HG03039 (cell line): ENCODE data around the gene PTGR3.

Experiments used
- ATAC-seq: cut with Tn5 transposase; IDR thresholded peaks from one replicate; pipeline ENCODE4 v1.9.1; 2021; ENCODE audit warnings: mild to moderate bottlenecking, moderate library complexity; ENCODE audit not compliant: unreplicated experiment

PTGR3 gene

DNA sequence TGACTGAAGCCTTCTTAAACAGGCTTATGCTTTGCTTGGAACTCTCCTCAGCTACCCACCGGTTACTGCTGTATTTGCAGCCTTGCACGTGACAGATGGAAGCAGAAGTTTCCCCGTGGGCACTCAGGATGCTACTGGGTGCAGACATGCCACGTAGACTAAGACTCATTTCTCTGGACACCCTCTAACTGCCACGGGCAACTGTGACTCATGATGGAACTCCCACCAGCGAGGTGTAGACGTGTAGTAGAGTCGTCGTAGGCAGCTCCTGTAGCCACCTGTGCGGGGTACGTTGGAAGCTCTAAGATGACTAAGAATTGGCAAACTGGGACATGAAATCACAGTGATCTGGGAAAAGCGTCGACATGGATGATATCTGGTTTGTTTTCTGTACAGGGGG, 29.2 kb upstream of the PTGR3 start:
- ATAC-seq: no peak

DNA sequence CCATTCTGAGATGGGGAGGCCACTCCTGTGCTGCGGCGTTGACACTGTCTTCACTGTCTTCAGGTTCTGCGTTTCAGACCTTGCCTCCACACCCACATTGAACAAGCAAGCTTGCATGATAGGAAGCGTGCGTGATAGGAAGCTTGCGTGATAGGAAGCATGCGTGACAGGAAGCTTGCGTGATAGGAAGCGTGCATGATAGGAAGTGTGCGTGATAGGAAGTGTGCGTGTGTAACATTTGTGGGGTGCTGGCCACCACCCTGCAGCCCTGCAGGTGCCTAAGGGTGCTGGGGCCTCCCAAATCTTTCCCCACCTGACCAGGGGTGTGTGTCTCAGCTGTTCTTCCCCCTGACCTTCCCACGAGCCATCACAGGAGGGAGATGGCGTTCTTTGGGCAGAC, 27.0 kb upstream of the PTGR3 start:
- ATAC-seq: no peak

DNA sequence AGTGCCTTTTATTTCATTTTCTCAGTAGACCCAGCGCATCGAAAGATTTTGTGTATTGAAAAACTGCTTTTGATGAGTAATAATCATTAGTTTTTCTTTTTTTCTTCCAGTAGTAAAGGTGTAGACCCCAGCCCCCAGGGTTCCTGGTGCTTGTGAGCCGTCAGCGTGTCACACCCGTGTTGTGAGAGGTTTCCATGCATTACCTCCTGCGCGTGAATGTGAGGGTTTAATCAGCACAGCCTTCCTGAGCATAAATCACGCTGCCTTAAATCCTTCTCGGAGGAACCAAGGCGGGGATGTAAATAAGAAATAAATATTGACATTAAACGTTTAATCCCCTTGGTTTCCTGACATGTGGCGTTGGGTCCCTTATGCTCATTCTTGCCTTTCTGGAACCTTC, 26.0 kb upstream of the PTGR3 start:
- no peak for ATAC-seq

DNA sequence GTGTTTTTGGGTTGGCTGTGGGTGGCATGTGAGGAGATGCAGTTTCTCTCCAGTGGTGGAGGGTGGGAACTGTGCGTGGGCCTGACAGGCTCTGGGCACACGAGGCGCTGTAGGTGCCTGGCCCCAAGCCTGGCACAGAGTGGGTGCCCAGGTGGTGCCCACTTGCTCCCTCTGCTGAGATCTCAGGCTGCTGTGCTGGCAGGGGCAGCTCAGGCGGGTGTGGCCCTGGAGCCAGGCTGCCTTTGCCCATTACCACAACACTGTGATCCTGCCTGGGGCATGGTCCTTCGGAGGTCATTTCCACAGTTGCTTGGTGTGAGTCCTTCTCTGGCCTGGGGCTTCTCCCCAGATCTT, 22.1 kb upstream of the PTGR3 start:
- no peak for ATAC-seq

DNA sequence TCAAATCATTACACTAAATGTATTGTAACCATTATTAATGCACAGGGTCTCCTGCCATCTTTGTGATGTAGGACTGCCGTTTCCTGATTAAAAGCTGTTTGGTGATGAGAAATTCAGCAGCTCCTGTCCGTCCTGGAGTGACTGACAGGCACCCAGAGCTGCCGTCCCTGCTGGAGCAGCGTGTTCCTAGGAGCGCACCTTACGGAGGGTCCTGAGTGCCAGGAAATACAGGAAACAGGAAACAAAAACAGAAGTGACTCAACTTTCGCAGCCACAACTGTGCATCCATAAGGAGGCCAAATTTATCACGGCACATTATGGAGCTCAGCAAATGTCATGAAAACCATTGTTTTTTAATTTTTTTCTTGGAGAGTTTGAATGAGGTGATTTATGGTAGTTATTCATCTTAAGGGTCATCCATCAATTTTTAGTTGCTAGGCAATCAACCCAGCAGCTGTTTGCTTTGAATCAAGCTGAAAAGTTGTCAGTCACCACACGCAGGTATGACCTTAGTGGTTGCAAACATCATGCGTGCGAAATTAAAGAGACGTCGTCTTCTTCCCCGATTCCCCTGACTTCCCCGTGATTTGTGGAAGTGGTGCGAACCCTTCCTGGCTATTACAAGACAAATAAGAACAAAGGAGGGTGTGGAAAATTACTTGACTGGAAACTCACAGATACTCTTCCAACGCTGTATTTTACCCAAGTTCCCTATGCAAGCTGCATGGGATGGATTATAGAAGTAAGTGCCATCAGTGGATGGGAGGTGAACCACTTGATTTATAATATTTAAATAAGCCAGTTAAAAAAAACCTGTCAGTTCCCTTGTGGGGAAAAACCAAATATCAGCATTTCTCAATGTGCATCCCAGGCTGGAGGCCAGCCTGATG, 21.5 kb upstream of the PTGR3 start:
- no peak for ATAC-seq

DNA sequence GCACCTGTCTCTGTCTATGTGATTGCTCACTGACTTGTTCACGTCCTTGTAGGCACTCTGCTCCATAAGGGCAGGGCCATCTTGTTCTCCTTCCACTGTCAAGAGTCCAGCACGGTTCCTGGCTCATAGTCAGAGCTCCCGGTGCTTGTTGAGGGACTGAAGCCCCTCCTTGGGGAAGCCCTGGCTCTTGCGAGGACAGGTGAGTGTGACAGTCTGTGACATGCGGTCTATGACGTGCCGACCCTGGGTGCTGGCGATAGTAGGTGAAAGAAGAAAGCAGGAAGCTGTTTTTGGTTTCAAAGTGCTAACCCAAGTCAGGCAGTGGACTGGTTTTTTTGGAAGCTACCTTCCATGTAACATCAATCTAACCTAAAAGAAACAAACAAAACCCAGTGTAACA, 20.5 kb upstream of the PTGR3 start:
- no peak for ATAC-seq

DNA sequence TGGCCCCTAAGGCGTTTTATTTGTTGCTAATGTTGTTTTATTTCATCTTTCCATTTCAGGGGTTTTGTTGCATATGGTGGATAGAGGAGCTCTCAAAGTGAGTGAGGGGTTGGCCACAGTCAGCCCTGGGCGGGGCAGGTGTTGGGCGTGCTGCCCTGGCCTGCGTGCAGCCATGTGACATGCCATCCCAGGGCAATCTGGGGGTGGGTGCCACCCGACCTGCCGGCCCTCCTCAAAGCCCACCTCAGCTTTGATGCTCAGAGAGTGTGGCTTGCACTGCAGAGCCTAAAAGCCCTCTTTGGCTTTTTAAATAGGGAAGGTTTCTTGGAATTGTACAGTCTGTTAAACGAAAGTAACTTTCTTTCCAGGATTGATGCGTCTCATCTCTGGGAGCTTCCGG, 20.0 kb upstream of the PTGR3 start:
- ATAC-seq: no peak

DNA sequence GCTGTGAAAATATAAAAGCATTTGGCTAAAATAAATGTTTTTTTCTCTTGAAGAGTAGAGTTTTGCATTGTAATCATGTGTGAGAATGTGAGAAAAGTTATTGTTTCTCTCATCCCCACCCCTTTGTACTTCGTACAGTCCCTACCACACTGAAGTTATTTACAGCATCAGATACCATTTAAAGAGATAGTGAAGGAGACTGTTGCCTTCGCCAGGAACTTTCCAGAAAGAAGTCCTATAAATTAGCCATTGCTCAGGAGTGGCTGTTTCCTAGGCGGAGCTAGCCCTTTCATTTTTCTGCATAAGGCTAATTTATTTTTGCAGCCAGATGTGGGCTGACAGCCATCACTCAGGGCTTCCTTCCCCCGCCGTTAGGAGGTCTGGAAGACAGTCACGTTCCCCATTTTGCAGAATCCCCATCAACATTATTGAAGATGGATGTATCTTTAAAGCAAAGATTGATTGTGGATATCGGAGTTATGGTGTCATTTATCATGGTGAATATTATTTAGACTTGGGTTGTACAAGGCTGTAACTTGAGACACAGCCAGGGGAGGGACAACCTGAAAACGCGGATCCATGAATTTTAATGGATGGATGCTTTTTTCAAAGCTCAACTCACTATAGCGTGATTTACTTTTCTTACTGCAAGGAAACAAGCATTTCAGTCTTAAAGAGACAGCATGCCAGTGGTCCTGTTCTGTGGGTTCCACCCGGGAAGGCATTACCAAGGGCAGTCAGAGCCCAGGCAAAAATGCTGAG, 18.8 kb upstream of the PTGR3 start:
- ATAC-seq: no peak

DNA sequence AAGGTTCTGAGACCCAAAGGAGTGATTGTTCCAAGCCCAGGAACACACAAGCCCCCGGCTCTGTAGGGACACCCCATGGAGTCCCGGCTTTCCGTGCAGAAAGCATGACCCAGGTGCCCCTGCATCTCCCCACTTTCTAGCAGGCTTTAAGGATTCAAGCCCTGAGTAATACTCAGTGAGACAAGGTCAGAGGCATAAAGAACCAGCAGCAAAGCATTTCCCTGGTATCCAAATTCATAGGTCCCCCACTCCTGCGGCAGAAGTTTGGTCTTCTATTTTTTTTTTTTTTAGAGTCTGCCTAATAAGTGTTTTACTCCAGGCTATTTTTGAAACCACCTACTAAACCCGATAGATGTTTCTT, 18.0 kb upstream of the PTGR3 start:
- ATAC-seq: no peak

DNA sequence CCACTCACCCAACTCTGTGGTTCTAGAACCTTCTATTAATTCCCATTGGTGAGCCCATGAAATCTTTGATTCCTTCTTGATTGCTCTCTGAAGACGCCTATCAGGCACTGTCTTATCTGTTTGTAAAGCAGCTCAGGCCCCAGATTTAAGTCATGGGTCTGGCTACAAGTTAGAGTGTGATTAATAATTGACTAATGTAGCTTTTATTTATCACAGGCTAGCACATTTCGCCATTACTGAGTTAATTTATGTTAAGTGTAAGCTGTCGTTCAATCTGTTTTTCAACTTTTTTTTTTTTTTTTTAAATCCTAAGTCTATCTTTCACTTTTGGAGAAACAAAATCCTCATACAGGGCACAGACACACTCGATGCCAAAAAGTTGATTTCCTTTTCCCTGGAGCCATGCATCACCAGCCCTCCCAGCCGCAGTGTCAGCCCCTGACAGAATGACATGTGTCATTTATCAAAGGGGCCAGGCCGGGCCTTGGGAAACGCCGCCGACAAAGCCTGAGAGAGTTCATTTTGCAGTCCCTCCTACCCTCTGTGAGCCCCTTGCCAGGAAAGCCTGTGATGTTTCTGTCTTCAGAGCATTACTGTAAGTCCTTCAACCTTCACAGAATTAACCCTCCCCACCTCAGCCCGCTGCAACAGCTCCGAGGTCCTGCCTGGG, 17.5 kb upstream of the PTGR3 start:
- ATAC-seq: no peak

DNA sequence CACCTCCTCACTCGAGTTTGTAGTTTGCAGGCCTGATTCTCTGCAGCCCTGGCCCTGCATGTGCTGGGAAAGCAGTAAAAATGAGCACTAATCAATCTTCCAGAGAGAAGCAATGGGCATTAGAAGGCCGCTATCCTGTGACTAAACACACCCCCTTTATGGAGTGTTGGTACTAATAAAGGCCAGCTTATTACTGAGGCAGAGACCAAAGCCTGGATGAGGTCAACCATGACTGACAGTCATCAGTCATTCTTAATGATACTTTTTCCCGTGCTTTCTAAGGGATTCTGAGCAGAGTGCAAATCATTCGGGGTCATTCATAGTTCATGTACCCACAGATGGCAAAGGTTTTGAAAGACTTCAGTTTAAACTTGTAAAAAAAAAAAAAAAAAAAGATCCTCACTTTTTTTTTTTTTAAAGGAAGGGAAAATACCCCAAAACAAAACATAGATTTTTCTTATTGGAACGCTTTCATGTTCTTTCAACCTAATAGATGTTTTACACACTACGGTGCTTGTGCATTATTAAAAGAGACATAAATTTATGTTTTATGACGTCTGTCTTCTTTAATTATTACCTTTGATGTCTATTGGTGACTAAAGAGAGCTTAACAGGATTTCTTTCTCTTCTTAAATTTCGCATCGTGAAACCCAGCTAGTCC, 14.9 kb upstream of the PTGR3 start:
- no peak for ATAC-seq

DNA sequence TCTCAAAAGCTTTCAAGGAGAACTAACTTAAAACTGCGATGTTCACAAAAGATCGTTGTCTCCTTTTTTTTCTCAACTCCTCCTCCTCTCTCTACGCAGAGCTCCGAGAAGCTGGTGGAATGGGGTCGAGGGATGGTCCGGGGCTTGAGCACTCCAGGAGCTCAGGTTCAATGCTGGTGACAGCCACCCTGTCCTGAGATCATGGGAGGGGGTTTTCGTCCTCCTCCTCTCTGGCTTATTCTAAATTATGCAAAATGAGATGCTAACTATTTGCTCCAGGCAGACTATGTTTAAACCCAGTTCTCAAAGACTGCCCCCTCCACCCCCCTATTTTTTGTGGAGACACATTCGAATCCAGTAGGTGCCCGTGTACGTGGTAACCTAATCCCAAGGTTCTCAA, 13.5 kb upstream of the PTGR3 start:
- no peak for ATAC-seq

DNA sequence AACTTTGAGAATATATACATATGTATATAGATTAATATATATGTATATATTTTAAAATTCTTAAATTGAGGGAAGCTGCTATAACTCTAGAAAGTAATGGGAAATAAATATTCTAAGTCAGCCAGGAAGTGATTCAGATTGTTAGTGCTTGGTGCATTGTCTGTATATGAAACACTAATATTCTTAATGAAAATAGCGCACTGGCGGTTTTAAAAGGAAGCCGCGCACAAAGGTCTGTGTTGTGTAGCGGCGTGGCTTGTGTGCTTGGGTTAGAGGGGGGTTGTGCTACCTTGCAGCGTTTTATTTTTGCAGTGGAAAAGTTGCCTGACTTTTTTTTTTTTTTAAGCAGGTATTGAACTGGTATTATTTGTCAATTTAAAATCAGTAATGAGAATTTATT, 13.0 kb upstream of the PTGR3 start:
- no peak for ATAC-seq

DNA sequence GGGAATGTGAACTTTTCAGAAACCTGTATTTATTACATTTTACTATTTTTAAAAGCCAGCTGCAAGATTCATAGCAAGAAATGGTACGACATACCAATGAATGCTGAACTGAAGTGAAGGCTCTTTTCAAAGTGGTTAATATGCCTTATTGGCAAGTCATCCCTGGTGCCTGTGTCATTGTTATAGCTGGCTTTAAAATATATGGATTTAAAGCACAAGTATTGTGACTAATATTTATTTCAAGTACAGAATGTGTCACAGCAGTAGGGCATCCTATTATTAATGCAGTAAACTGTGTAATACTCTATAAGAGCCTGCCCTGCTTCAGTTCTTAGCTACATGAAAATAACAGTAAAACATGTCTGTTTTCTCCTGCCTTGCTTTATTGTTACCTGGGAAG, 12.5 kb upstream of the PTGR3 start:
- ATAC-seq: no peak

DNA sequence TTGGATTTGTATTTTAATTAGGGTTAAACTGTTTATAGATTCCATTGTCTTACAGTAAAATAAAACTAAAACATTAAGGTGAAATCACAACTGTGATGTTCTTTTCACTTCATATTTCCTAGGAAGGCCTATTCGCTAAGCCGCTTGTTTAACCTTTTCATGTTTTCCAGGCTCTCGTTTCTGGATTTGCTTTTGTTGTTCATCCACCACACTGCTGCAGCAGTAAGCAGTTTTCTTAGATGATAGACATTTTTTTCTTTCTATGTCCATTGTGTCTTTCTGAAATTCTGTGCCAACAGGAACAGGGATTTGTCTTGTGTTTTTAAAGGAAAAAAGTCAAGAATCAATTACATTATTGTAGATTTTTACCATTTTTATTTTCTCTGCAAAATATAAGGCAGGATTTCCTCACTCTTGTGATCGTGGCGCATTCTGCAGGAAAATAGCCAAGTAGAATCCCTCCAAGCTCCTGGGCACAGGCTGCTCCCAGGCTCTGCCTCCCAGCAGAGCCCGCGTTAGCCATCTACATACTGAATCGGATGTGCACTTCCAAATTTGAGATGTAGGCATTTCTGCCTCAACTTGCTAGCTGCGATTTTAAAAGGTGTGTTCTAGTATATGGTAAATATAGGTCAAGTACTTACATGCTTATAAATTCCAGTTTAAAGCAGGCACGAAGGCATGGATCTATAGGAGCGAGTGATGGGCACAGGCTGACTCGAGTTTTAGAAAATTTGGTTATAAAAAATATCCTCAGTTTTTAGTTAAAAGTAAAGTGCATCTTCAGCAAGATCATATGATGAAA, 11.8 kb upstream of the PTGR3 start:
- ATAC-seq: no peak

DNA sequence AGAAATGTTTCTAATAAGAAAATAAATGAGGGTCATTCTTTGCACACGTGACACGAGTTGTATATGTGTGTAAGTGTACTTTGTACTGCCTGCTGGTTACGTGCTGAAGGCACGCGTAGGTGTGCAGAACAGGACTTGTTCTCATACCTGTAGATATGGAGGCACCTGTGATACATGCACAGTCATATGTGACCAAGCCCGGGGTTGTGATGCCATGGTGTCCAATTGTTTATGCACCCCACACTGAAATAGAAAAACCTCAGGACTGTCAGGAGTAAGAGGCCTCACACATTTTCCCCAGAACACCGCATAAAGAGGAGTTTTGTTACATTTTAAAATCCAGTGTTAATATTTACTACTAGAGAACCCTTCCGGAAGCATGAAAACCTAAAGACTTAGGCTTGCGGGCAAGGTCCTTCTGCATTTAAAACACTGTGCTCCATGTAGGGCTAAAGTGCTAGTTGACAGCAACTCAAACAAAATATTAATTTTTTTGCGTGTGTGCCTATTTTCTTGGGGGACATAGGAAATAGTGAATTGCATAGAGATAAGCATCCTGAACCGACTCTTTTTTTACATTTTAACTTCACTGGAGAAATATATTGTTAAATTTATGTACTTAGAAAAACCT, 10.9 kb upstream of the PTGR3 start:
- ATAC-seq: no peak

DNA sequence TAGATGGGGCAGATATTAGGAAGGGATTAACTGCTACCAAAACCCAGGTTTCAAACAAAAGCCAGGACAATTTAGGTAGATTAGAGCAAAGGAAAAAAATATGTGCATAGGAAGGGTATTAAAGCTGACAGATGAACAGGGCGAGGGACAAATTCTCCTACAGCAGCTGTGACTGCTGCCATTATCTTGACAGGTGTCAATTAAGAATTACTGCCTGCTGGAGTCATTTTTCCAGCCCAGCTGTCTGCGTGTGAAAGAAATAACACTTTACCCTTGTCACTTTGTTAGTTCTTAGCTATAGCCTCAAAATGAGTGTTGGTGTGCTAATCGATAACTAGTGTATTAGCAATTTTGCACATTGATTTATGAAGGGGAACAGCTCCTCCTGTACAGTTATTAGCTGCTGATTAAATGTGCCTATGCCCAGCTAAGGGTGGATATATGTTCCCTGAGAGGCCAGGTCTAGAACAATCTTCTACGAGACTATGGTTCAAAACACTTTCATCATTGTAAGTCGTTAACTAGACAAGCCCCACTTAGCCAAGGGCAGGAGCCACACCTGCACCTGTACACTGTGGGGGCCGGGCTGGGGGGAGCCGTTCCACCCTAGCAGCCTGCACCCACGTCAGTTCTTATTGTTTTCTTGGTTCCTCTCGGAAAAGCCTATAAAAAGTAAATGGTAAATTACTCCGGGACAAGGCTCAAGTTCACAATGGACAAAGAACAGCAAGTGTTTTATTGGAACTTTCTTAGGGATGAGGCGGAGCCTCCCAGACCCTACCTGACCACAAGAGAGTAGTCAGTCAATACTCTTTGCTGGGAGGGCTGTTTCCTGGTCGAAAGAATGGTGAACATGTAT, 9.4 kb upstream of the PTGR3 start:
- ATAC-seq: no peak

DNA sequence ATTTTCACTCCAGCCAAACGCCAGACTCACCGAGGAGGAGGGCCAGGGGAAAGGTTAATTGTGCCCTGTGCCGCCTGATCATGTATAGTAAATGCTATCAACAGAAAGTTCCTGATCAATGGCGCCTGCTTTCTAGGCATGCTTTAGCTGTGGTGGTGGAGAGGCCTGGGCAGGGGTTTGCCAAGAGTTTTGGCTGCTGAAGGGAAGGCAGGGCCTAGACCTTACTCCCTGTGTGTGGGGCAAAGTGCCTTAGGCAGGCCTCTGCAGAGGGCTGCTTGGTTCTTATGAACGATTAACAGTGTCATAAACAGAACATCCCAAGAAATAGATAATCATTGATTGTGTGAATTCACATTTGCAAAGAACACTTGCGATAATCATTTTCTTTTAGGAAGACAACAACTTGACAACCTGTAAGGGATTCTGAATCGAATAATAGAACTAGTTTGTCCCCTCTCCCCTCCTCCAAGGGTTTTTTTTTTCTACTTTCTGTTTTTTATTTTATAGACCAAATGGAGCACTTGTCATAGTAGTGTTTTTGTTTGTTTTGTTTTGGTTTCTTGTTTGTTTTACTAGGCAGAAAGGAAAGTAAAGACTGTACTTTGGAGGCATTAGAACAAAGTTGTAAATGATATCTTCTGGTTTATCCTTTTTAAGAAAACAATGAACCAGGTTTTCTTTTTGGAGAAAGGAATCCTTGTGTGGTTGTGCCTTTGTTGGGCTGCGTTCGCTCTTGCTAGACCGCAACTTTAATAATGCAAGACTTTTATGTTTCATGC, 8.2 kb upstream of the PTGR3 start:
- ATAC-seq: no peak
